ENCODE measurements around the gene GLYAT.
"Not testable (repeated sequence)": the region's sequence is repeated elsewhere in the genome, so short reads cannot be mapped to it uniquely, and the experiment has no call there.

Gene GLYAT

DNA sequence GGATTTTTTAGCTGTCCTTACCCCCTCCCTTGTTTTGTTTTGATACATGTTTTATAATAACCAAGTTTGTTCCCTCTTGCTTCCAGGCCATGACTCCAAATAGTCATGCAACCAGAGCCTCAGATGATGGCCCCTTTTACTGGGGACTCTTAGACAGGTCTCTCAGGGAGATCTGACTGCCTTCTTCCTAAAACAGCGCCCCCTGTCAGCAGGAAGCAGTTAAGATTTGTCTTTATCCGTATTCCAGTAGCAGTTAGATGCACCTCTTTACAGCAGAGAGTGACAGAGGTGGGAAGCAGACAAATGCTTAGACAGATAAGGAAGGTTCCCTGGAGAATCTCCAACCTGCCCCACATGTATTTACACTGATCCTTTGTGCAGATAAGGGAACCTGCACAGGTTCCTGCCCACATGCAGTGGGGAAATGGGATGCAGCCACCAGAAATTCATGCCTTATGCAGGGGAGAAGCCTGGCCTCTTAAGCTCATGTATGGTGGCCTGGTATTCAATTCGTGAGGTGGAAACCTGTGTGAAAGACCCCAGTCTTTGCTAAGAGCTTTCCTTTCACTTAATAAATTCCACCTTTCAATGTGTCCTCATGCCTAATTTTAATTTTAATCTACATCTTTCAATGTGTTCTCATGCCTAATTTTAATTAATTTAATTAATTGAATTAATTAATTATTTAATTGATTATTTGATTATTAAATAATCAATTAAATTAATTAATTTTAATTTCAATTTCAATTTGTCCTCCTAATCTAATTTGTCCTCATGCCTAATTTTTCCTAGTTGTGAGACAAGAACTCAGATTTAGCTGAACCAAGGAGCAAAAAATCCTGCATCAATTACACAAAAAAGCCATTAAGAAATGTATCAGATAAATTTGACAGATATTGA, 11.5 kb upstream of the GLYAT start:
- no peak for DNase-seq (ENCODE audit: low read depth)

DNA sequence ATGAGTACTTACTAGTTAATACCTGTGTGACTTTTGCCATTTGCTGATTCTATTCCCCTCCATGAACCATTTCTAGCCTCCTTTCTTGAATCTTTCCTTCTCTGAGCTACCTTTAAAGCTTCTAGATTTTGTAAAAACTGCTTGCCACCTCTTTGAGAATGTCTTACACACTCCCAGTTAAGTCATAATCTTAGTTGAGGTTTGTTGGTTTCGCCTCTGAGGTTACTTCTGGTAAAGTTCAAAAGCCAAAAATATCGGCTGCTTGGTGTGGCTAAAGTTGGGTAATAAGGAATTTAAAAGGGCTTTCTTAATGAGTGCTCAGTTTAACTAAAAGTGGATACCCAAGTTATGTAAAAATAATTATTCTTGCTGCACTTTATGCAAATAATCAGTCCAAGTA, 10.4 kb upstream of the GLYAT start:
- no peak for DNase-seq (ENCODE audit: low read depth)

DNA sequence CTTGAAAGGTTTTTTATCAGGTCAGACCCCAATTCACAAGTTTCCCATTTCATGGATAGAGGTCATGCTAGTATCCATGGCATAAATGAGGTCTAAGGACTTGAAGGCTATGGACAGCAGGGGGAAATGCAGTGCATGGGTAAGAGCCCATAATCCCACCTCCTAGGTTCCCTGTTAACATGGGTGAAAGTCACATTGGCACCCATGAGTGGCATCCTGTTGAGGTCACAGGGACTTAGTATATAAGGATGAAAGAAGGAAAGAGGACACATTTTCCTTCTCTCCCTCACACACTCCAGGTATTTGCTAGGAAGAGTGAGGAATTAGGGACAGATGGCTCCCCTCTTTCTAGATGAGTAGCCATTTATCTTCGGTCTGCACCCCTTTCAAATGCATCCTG, 9.4 kb upstream of the GLYAT start:
- DNase-seq (ENCODE audit: low read depth), result no peak

DNA sequence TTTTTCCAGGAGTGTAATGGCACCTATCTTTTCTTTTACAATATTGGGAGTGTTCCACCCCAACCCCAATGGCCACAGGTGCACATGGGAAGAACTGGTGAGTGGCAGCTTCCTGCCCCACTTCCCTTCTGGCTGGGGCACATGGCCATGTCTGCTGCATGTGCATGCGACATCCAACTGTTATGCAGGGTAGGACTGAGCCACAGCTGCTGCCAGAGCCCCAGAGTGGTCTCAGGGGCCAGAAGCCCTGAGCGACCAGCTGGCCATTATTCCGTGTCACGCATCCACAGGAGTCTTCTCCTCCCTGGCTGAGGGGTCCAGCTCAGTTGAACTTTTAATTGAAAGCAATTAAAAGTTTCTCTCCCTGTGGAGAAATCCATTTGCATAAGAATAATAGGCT, 8.7 kb upstream of the GLYAT start:
- DNase-seq (ENCODE audit: low read depth), result no peak

DNA sequence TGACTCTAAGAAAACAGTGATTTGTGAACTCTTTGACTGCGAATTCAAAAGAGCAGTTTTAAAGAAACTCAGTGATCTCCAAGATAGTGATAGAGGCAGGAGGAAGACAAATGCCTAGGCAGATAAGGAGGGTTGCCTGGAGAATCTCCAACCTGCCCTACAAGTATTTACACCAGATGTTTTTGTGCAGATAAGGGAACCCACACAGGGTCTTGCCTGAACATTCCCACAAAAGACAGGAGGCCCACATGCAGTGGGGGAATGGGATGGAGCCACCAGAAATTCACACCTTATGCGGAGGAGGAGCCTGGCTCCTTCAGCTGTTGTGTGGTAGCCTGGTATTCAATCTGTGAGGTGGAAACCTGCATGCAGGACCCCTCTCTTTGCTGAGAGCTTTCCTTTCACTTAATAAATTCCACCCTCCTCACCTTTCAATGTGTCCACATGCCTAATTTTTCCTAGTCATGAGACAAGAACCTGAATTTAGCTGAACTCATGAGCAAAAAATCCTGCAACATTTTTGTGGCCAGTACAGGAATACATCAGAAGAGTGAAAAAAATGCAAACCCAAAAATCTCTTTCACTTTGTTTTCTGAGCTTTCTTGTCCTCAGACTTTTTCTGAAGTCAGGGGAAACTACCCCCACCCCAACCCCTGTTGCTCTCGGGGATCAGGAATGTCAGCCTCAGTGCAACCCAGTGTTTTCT, 8.1 kb upstream of the GLYAT start:
- DNase-seq (ENCODE audit: low read depth), result no peak

DNA sequence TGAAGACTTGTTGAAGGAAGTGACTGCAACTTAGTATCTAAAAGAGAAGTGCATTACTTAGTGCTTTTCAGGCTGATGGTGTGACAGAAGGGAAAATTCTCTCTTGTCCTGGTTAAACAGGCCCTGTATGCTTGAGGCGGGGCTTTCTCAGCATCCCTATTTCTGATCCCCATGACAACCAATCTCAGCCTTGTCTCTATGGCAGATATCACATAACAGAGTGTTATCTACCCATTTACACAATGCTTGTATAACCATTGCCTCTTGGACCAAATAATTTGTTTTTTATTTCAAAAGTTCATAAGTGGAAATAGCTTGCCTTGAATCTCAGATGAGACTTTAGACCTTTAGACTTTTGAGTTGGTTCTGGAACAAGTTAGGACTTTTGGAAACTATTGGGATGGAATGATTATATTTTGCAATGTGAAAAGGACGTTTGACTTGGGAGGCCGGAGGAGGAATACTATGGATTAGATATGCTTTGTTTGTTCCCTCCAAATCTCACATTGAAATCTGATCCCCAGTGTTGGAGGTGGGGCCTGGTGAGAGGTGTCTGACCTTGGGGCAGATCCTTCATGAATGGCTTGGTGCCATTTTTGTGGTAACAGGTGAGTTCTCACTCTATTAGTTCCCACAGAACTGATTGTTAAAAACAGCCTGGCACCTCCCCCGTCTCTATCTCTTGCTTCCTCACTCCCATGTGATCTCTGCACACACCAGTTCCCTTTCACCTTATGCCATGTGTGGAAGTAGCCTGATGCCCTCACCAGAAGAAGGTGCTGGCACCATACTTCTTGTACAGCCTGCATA, 3.1 kb upstream of the GLYAT start:
- DNase-seq (ENCODE audit: low read depth), result no peak

DNA sequence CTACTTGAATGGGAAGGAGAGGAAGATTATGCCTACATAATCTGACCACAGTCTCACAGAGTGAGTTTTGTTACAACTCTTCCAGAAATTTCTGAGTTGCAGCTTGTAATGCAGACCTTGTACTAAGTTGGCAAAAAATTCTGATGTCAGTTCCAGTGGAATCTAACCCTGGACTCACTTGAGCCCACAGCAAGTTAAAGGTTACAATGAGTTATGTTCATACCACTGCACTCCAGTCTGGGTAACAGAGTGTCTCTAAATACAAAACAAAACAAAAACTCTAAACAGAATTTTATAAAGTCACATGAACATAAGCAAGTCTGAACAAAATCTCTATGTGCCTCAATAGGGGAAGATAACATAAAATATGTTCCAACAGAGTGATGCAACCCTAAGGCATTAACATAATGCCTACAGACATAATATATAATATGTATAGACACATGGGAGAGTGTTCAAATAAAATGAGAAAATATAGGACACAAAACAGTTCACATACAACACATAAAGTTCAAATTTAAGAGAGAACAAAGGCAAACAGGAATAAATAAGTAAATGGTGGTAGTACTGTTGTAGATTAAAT, 1.1 kb downstream of the GLYAT start:
- DNase-seq (ENCODE audit: low read depth), result no peak

DNA sequence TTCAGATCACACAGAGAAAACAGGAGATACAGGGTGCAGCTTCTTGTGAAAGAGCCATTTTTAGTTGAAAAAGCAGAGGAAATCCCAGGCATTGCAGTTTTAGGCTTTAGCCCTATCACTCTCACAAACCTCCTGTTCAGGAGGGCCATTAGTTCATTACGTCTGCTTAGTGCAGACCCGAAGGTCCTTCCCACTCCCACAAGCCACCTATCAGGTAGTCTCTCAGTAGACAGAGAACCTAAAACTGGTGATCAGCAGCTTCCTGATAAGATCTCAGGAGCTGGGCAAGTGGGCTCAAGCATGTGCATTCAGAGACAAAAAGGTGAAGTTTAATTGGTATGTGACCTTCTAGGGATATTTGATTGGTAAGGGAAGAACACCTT, 4.3 kb downstream of the GLYAT start:
- no peak for DNase-seq (ENCODE audit: low read depth)

DNA sequence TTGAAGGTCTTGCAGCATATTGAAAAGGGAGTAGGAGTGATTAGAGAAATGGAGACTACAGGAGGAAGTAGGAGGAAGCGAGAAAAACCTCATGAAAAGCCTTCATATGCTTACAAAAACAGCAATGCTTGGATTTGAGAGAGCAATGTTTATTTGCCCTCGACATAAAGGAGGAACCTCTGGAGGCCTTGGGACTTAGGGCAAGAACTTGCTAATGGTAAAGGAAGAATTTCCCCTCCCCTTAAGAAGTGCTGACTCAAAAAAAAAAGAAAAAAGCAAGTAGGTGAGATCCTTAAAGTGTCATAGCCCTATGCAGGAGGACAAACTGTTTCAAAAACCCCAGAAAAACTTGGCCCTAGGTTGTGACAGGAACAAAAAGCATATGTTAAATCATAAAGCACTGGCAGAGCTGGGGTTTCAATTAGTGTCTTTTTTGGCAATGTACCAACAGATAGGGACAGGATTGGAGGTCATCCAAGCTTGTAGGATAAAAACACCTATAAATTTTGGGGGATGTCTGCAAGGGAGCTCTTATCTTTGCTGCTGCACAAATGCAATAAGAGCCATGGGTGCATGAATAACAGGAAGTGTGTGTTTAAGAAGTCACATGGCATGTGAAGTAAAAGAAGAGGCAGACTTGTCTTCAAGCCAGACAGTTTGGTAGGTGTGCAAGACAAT, 4.9 kb downstream of the GLYAT start:
- DNase-seq (ENCODE audit: low read depth), result no peak

DNA sequence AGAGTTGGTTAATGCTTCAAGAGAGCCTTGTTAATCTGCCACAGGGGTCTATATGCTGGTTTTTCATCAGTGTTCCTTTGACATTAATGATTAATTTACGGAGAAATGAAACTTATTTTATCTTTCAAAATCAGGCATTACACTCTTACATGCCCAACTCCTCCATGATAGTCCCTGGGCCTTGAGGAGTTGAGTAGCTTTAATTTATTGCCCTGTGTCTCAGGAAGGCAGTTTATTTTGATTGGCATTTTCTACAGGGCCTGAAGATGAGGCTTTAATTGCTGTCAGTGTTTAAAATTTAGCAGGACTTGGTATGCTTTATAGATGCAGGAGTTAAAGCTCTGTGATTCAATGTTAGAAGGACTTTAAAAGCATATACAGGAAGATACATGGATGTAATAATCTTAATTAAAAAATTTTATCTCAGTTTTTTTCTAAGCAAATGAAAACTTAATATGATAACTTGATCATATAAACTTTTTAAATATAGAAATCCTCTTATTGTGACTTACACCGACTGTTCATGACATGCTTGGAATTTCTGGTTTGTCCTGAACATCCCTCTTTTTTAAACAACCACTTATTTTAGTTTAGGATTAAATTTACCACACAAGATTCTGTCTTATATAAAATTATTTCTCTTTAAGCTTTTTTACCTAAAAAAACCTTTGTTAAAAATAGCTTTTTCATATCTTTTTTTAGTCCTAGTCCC, 12.2 kb downstream of the GLYAT start:
- DNase-seq (ENCODE audit: low read depth), result no peak

DNA sequence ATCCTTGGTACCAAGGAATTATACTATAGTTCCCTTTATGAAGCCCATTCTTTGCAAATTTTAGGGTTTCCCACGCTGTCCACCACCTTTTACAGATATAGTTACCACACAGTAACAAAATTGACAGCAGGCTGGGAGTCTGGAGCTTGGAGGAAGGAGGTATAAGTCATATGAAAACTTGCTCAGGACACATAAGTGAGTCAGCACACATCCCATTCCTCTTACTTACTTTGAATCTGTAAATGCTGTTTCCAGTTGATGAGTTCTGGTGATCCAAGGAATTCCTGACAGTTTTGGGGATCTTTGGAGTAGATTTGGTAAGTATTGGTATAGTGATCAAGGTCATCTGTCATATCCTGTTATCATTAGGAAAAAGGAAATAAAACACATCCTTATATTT, 19.2 kb downstream of the GLYAT start:
- no peak for DNase-seq (ENCODE audit: low read depth)

DNA sequence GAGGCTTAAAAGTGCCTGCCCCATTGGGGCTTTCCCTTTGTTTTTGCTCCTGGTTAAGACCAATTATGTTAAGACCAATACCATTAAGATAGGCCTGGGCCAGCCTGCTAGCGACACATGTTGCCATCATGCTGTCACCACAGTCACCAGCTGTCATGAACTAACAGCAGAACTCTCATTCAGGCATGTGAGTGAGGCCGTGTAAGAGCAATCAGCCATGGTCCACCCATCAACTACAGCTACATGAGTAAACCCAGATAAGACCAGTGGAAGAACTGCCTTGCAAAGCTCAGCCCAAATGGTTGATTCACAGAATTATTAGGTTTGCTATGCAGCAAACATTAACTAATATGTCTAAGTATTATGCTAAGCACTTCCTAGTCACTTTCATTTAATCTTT, 19.9 kb downstream of the GLYAT start:
- no peak for DNase-seq (ENCODE audit: low read depth)

DNA sequence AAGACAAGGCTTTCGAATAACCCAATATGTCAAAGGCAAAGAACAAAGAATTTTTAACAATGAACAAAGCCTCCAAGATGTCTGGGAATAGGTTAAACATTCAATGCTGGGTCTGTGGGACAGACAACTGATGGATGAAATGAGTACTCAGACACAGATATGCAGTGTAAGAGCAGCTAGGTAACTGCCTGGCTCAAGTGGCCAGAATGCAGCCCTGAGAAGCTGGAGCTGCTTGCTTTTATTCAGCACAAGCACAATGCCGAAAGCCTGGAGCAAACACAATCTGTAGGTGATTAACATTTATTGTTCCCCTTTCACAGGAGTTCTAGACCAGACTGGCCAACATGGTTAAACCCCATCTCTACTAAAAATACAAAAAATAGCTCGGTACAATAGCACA, 24.0 kb downstream of the GLYAT start:
- DNase-seq (ENCODE audit: low read depth), result no peak

DNA sequence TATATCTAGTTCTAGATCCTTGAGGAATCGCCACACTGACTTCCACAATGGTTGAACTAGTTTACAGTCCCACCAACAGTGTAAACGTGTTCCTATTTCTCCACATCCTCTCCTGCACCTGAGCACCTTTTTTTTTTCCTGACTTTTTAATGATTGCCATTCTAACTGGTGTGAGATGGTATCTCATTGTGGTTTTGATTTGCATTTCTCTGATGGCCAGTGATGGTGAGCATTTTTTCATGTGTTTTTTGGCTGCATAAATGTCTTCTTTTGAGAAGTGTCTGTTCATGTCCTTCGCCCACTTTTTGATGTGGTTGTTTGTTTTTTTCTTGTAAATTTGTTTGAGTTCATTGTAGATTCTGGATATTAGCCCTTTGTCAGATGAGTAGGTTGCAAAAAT, 34.9 kb downstream of the GLYAT start:
- DNase-seq (ENCODE audit: low read depth), result not testable (repeated sequence)

DNA sequence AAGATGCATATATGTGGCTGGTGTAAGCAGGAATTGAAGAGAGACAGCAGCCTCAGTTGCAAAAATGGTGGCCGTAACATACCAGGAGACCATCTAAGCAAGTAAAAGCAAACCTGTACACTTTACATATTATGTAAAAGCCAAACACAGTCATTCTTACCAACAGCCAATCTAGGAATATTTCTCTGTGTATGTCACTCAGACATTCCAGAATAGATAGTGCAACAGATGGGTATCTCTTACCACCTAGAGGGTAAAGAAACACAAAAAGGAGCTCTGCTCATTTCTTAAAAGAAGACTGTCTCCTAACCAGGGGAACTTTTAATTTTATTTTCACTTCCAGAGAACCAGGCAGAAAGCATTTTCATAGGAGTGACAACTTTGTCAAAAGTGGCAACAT, 38.7 kb downstream of the GLYAT start:
- DNase-seq (ENCODE audit: low read depth), result no peak

DNA sequence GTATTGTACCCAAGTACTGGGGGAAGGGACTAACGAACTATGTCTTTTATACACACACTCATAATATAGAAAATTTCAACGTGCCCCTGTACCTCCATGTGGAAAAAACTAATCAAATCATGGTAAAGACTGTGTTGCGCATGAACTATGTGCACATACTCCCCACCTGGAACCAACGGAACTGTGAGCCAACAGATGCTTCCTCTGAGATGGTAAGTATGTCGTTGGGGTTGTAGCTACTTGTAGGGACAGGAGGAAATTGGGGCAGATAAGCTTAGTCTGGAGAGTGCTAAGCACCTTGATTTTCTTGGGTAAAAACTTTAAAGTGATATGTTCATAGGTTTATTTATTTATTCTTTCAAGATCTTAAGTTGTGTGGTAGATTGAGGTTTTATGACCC, 40.1 kb downstream of the GLYAT start:
- DNase-seq (ENCODE audit: low read depth), result no peak

DNA sequence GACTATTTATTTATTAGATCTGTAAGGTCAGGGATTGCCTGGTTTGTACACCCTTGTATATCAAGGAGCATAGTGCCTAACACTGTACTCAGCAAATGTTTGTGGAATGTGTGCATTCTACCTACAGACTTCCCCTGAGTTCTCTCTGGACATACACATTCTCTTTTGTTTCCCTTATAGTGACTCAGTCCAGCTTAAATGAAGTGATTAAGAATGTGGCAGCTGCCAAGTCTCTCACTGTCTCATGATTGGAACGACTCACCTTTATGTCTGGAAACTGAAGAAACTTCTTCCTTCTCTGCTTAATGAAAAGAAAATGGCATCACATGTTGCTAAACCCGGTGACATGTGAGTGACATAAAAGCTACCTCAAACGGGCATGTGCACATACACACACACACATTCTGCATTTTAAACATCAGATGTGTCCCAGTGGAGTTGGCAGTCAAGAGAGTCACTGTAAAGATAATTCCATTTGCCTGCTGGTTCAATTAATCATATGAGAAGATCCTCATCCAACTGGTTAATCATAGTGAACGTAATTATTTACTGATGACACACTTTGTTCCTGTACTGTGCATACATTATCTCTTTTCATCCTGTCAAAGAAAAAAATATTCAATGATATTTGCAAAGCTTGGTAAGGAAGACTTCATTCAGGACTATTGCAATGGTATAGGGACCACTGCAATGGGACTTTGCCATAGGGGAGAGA, 42.8 kb downstream of the GLYAT start:
- DNase-seq (ENCODE audit: low read depth), result no peak

DNA sequence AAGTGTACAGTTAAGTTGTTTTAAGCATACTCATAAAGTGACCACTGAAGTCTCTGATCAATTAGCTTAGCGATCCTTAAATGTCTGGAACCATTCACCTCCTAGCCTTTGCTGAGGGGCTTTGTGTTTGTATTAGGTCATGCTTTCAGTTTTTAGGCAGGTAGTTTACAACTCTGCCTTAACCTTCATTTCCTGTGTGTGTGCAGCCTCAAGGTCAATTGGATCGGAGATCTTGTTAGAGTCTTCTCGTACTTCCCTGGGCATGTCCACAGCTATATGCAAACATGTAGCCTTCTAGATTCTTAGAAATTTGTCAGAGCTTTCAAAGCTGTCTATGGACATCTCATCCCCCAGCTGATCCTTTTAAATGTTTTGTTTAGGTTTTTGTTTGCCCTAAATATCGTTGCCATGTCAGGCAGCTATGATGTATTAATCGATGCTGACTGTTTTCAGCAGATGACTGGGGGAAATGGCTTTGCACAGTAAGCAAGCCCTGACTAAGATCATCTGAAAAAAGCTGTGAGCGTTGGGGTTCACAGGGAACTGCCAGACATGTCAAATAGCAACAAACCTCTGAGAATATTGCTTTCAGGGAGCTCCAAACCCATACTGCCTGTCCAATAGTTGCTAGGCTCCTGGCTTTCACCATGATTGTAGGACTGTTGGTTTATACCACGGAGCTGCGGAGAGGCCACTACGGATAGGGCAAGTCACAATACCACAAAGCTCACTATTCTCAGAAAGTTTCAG, 45.6 kb downstream of the GLYAT start:
- DNase-seq (ENCODE audit: low read depth), result no peak

DNA sequence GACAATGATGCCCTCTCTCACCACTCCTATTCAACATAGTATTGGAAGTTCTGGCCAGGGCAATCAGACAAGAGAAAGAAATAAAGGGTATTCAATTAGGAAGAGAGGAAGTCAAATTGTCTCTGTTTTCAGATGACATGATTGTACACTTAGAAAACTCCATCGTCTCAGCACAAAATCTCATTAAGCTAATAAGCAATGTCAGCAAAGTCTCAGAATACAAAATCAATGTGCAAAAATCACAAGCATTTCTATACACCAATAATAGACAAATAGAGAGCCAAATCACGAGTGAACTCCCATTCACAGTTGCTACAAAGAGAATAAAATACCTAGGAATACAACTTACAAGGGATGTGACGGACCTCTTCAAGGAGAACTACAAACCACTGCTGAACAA, 49.1 kb downstream of the GLYAT start:
- DNase-seq (ENCODE audit: low read depth), result not testable (repeated sequence)

DNA sequence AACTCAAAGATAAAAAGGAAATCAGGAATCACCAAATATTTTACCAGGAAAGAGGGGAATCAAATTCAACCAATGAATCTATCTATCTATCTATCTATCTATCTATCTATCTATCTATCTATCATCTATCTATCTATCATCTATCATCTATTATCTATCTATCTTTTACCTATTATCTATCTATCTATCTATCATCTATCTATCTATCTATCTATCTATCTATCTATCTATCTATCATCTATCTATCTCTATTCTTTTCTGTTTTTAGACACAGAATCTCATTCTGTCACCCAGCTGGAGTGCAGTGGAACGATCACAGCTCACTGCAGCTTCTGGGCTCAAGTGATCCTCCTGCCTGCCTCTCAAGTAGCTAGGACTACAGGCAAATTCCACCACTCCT, 54.2 kb downstream of the GLYAT start:
- not testable (repeated sequence) for DNase-seq (ENCODE audit: low read depth)
